Erythroblast (primary cell): ENCODE data around the gene MYEOV.

Experiments
- GATA1 ChIP-seq: IDR thresholded peaks from 2 replicates; pipeline ENCODE4 v1.6.1; 2011; ENCODE audit warnings: low read depth, mild to moderate bottlenecking, control low read depth, low read length, moderate library complexity
- POLR2A ChIP-seq: IDR thresholded peaks from 2 replicates; pipeline ENCODE4 v1.6.1; 2011; ENCODE audit warnings: mild to moderate bottlenecking, low read length

- TF ChIP-seq POLR2A (no peak), GATA1 (no peak)
These were observed 24.6 kb upstream of the MYEOV start for GRCh38 chr11:69269388-69269787.
